Measurements from ENCODE around the gene AHCYL2. TPM values are rescaled to one million over a fixed set of nuclear protein-coding genes. Genes with fewer than 3 reads are reported as not detected.

AHCYL2 gene
- total and polyA plus RNA-seq, 2 donors (not counting 3 experiments of a cell fraction or from before 2014, with no cell fraction given): 10.8 to 13.5 TPM

- no peaks in the 10 kb centered on the region for H3K9me1 ChIP-seq (replicated peaks; ENCODE audit: control insufficient read depth, extremely low read depth, insufficient read depth, low read length)
- no peaks in the 10 kb centered on the region for H3K4me1 ChIP-seq (ENCODE audit: control insufficient read depth, extremely low read depth, insufficient read depth, low read length)
- H3K9me3 ChIP-seq (replicated peaks; ENCODE audit: control insufficient read depth, insufficient read depth, low read length): no peaks in the 10 kb centered on the region
- H3K27me3 ChIP-seq (ENCODE audit: control insufficient read depth in 2 of 2, insufficient read depth in 2 of 2, low read length in 2 of 2): no peaks in the 10 kb centered on the region
- no peak overlapping the region for H3K9ac ChIP-seq (replicated peaks; ENCODE audit: extremely low read depth, insufficient read depth, low read length)
- CTCF ChIA-PET: interaction anchor here (0.7 to 3.6 kb wide), 13 partner anchors 9 to 108 kb away, joined by 3 to 65 read pairs (median 4); partner anchors contain the start of gene AHCYL2
- H2AFZ ChIP-seq (ENCODE audit: low read depth, low read length): peak overlapping the region; percentile 48
- H4K20me1 ChIP-seq (replicated peaks; ENCODE audit: control insufficient read depth, extremely low read depth, insufficient read depth, low read length): no peaks in the 10 kb centered on the region
- TF ChIP-seq CTCF (IDR thresholded peaks at IDR 0.05; ENCODE audit: extremely low read depth in 1 of 2, insufficient read depth in 1 of 2, low read depth in 1 of 2, low read length in 2 of 2) (peak; percentile 56 to 62), JUN (IDR thresholded peaks at IDR 0.05; ENCODE audit: borderline replicate concordance, insufficient read depth, insufficient read length, low read depth) (no peak)
- DNase-seq (ENCODE audit: low read depth, low spot score) (peak; percentile 69), FAIRE-seq (peak; percentile 71)
- H3K4me2 ChIP-seq (ENCODE audit: insufficient read depth, low read length): no peak overlapping the region
- no peaks in the 10 kb centered on the region for H3K36me3 ChIP-seq (ENCODE audit: control insufficient read depth in 2 of 2, extremely low read depth in 1 of 2, insufficient read depth in 2 of 2, low read length in 2 of 2)
- no TSS peak for BruUV-seq (replicated peaks)
- POLR2A ChIA-PET: no interaction called here
- no peaks in the 10 kb centered on the region for H3K79me2 ChIP-seq (ENCODE audit: control insufficient read depth, insufficient read depth, low read length)
- H3K27ac ChIP-seq (ENCODE audit: insufficient read depth, low read depth, low read length): no peak overlapping the region
- no peak overlapping the region for H3K4me3 ChIP-seq (replicated peaks in 1 of 3; ENCODE audit: insufficient read depth in 1 of 3, low read depth in 1 of 3, low read length in 3 of 3)
- intact Hi-C loops (cut with micrococcal nuclease) (loop anchor here (1.0 to 2.0 kb wide), 3 partner anchors 27 to 53 kb away; partner anchors contain the start of gene AHCYL2), dilution Hi-C loops (cut with MboI; ENCODE audit: extremely low pct_ligation_motif_present, low sequenced_read_pairs) (no loop called here)
Measured at GRCh38 chr7:129271500-129272355, 46.9 kb downstream of the AHCYL2 start.

- Histone ChIP-seq H3K4me1 (ENCODE audit: control insufficient read depth, extremely low read depth, insufficient read depth, low read length) (no peaks in the 10 kb centered on the region), H3K9me3 (replicated peaks; ENCODE audit: control insufficient read depth, insufficient read depth, low read length) (no peaks in the 10 kb centered on the region), H3K27ac (ENCODE audit: insufficient read depth, low read depth, low read length) (no peak overlapping the region), H3K27me3 (ENCODE audit: control insufficient read depth in 2 of 2, insufficient read depth in 2 of 2, low read length in 2 of 2) (no peaks in the 10 kb centered on the region), H3K4me2 (ENCODE audit: insufficient read depth, low read length) (no peak overlapping the region), H3K4me3 (replicated peaks in 1 of 3; ENCODE audit: insufficient read depth in 1 of 3, low read depth in 1 of 3, low read length in 3 of 3) (no peak overlapping the region), H4K20me1 (replicated peaks; ENCODE audit: control insufficient read depth, extremely low read depth, insufficient read depth, low read length) (no peaks in the 10 kb centered on the region), H3K36me3 (ENCODE audit: control insufficient read depth in 2 of 2, extremely low read depth in 1 of 2, insufficient read depth in 2 of 2, low read length in 2 of 2) (no peaks in the 10 kb centered on the region), H3K9ac (replicated peaks; ENCODE audit: extremely low read depth, insufficient read depth, low read length) (no peak overlapping the region), H3K79me2 (ENCODE audit: control insufficient read depth, insufficient read depth, low read length) (no peaks in the 10 kb centered on the region), H2AFZ (ENCODE audit: low read depth, low read length) (no peak overlapping the region), H3K9me1 (replicated peaks; ENCODE audit: control insufficient read depth, extremely low read depth, insufficient read depth, low read length) (no peaks in the 10 kb centered on the region)
- dilution Hi-C loops (cut with MboI; ENCODE audit: extremely low pct_ligation_motif_present, low sequenced_read_pairs): no loop called here
- TF ChIP-seq GATA2 (IDR thresholded peaks at IDR 0.05; ENCODE audit: insufficient read depth, insufficient read length, low read depth, low read length): no peak
- TF ChIP-seq MAX (IDR thresholded peaks at IDR 0.05; ENCODE audit: insufficient read depth, insufficient read length): no peak
- TF ChIP-seq MYC (IDR thresholded peaks at IDR 0.05; ENCODE audit: low read depth, low read length): no peak
- TF ChIP-seq FOS (IDR thresholded peaks at IDR 0.05; ENCODE audit: borderline replicate concordance, insufficient read depth, low read length): no peak
- no peak for TF ChIP-seq POLR2AphosphoS5 (IDR thresholded peaks at IDR 0.05; ENCODE audit: insufficient read depth, low read depth, low read length)
- TF ChIP-seq POLR2A (IDR thresholded peaks at IDR 0.05; ENCODE audit: low read depth, low read length): no peak
- no peak for TF ChIP-seq EZH2 (IDR thresholded peaks at IDR 0.05; ENCODE audit: borderline replicate concordance, low read depth, low read length, severe bottlenecking)
- TF ChIP-seq JUN (IDR thresholded peaks at IDR 0.05; ENCODE audit: borderline replicate concordance, insufficient read depth, insufficient read length, low read depth): no peak
- TF ChIP-seq CTCF (IDR thresholded peaks at IDR 0.05; ENCODE audit: extremely low read depth in 1 of 2, insufficient read depth in 1 of 2, low read depth in 1 of 2, low read length in 2 of 2): no peak
- CTCF ChIA-PET: interaction anchor here (1.4 to 1.8 kb wide), 2 partner anchors 10 to 42 kb away, joined by 4 to 5 read pairs; no protein-coding TSS in a partner anchor
- DNase-seq (ENCODE audit: low read depth, low spot score): no peak
- intact Hi-C loops (cut with micrococcal nuclease): no loop called here
- BruUV-seq (replicated peaks): no TSS peak
- POLR2A ChIA-PET: no interaction called here
- FAIRE-seq: no peak
Measured at GRCh38 chr7:129273936-129274335, 49.1 kb downstream of the AHCYL2 start.
